ENCODE results near the gene TIAM2. TPM values are rescaled to one million over a fixed set of nuclear protein-coding genes. Genes with fewer than 3 reads are reported as not detected.
"Not testable (repeated sequence)": the region's sequence is repeated elsewhere in the genome, so short reads cannot be mapped to it uniquely, and the experiment has no call there.

Gene TIAM2
- total and polyA plus RNA-seq, 9 of the 15 experiments (the other 6 are each of a cell fraction or from before 2014, with no cell fraction given), result 0.73 to 6.5 (median 4.3) TPM

GRCh38 chr6:155227046-155227445 is 231.9 kb downstream of the TIAM2 start (continued):
- TF ChIP-seq SMAD3 (CRISPR knock-in tag; conservative IDR thresholded peaks at IDR 0.05) (no peak), ZSCAN29 (IDR thresholded peaks at IDR 0.05) (no peak), EP400 (IDR thresholded peaks at IDR 0.05) (no peak), CHCHD3 (CRISPR knock-in tag; IDR thresholded peaks at IDR 0.05) (no peak), SREBF1 (IDR thresholded peaks at IDR 0.05; ENCODE audit: borderline replicate concordance, low read depth, low read length) (no peak), SREBF2 (CRISPR knock-in tag; IDR thresholded peaks at IDR 0.05) (no peak)

- ChIA-PET POLR2A (interaction anchor here (0.6 kb wide), 1 partner anchor 78 kb away, joined by 3 read pairs; no protein-coding TSS in a partner anchor), CTCF (ENCODE audit: low intra/inter-chr PET ratio) (no interaction called here)
- in situ Hi-C loops (cut with MboI), result no loop called here
- DNase-seq (ENCODE audit: extremely low read depth in 1 of 4, low spot score in 3 of 4), result no peak
- H3K9me1 ChIP-seq (ENCODE audit: control insufficient read depth, insufficient read depth, low read length), result no peaks in the 10 kb centered on the region
- peaks cover 55 to 67% of the 10 kb centered on the region in 2 experiments for H3K27me3 ChIP-seq (ENCODE audit: control insufficient read depth in 2 of 2, insufficient read depth in 2 of 2, low read length in 2 of 2)
- H3K9ac ChIP-seq (ENCODE audit: insufficient read depth in 1 of 2, low read depth in 2 of 2, low read length in 2 of 2), result no peak overlapping the region
- no peak overlapping the region for H3K4me2 ChIP-seq (ENCODE audit: insufficient read depth, low read length)
- H4K20me1 ChIP-seq (replicated peaks; ENCODE audit: control insufficient read depth, insufficient read depth, low read length), result no peaks in the 10 kb centered on the region
- H2AFZ ChIP-seq (ENCODE audit: low read depth, low read length), result no peak overlapping the region
- H3K36me3 ChIP-seq (ENCODE audit: control insufficient read depth, insufficient read depth, low read length), result no peaks in the 10 kb centered on the region
- ATAC-seq, result no peak
- H3K9me3 ChIP-seq (replicated peaks; ENCODE audit: control insufficient read depth, insufficient read depth, low read depth, low read length), result no peaks in the 10 kb centered on the region
- WGBS (ENCODE audit: insufficient coverage, low coverage, missing lambda C conversion rate), result under 1% methylated on average over 13 of the region's 13 CpGs
- FAIRE-seq, result no peak
- H3K79me2 ChIP-seq (ENCODE audit: control insufficient read depth, insufficient read depth, low read length), result no peaks in the 10 kb centered on the region
- intact Hi-C loops (cut with micrococcal nuclease), result no loop called here
- TF ChIP-seq ATF3 (IDR thresholded peaks at IDR 0.05) (no peak), ATF3 (CRISPR knock-in tag; conservative IDR thresholded peaks at IDR 0.05) (no peak)
- no TSS peak for BruUV-seq (replicated peaks)
- H3K4me3 ChIP-seq, result no peak overlapping the region
- H3K27ac ChIP-seq (ENCODE audit: extremely low read depth, low read depth, low read length), result no peak overlapping the region
- H3K4me1 ChIP-seq (replicated peaks in 1 of 2; ENCODE audit: control insufficient read depth in 2 of 2, insufficient read depth in 2 of 2, low read length in 2 of 2), result no peaks in the 10 kb centered on the region
Observed at GRCh38 chr6:155228546-155229166, 233.5 kb downstream of the TIAM2 start.

GRCh38 chr6:155230975-155231374 is 235.9 kb downstream of the TIAM2 start:
- H3K4me3 ChIP-seq; H2AFZ ChIP-seq (ENCODE audit: low read depth, low read length); H3K4me1 ChIP-seq (replicated peaks in 1 of 2; ENCODE audit: control insufficient read depth in 2 of 2, insufficient read depth in 2 of 2, low read length in 2 of 2); H3K4me2 ChIP-seq (ENCODE audit: insufficient read depth, low read length); H3K36me3 ChIP-seq (ENCODE audit: control insufficient read depth, insufficient read depth, low read length); H3K9me1 ChIP-seq (ENCODE audit: control insufficient read depth, insufficient read depth, low read length); H3K79me2 ChIP-seq (ENCODE audit: control insufficient read depth, insufficient read depth, low read length); DNase-seq (ENCODE audit: extremely low read depth in 1 of 4, low spot score in 3 of 4); H3K9ac ChIP-seq (ENCODE audit: insufficient read depth in 1 of 2, low read depth in 2 of 2, low read length in 2 of 2); CTCF ChIA-PET (ENCODE audit: low intra/inter-chr PET ratio); ATAC-seq; BruUV-seq (replicated peaks); intact Hi-C loops (cut with micrococcal nuclease); H4K20me1 ChIP-seq (replicated peaks; ENCODE audit: control insufficient read depth, insufficient read depth, low read length); in situ Hi-C loops (cut with MboI); H3K27ac ChIP-seq (ENCODE audit: extremely low read depth, low read depth, low read length); H3K9me3 ChIP-seq (replicated peaks; ENCODE audit: control insufficient read depth, insufficient read depth, low read depth, low read length); FAIRE-seq: not testable (repeated sequence)
- POLR2A ChIA-PET, result interaction anchor here (0.6 kb wide), 1 partner anchor 91 kb away, joined by 3 read pairs; no protein-coding TSS in a partner anchor
- H3K27me3 ChIP-seq (ENCODE audit: control insufficient read depth in 2 of 2, insufficient read depth in 2 of 2, low read length in 2 of 2), result peaks cover 43 to 63% of the 10 kb centered on the region in 2 experiments
- 1% methylated on average over 4 of the region's 4 CpGs for WGBS (ENCODE audit: insufficient coverage, low coverage, missing lambda C conversion rate)

Data from K562 (cell line).